Vagina (tissue), 2 donors: ENCODE data around the gene AFF3. TPM values are rescaled to one million over a fixed set of nuclear protein-coding genes. Genes with fewer than 3 reads are reported as not detected.

Source experiments
- DNase-seq, 2 donors: peaks; one replicate each; pipeline ENCODE4 v3.0.0-alpha.2; 2017; ENCODE audit errors: extremely low spot score in 2 of 2
- H3K27ac ChIP-seq: fragments of 200-600 bp; sonication (generic); one replicate; pipeline ENCODE4 v1.5.1; 2019
- H3K27me3 ChIP-seq: fragments of 200-600 bp; sonication (generic); one replicate; pipeline ENCODE4 v1.5.1; 2019
- H3K36me3 ChIP-seq, 2 donors: fragments of 200-600 bp; sonication (generic); one replicate each; pipeline ENCODE4 v1.5.1; 2017 to 2019
- H3K4me1 ChIP-seq: fragments of 200-600 bp; sonication (generic); one replicate; pipeline ENCODE4 v1.5.1; 2019
- H3K4me3 ChIP-seq, 2 donors: fragments of 200-600 bp; sonication (generic); 1 replicate in 1 of 2; 2 replicates in 1 of 2; pipeline ENCODE4 v1.5.1; 2016 to 2019
- H3K9me3 ChIP-seq: fragments of 200-600 bp; sonication (generic); one replicate; pipeline ENCODE4 v1.5.1; 2019
- POLR2A ChIP-seq, 2 donors: fragments of 450-650 bp; IDR thresholded peaks; one replicate each; pipeline ENCODE4 v1.6.1; 2017; ENCODE audit warnings: antibody characterized with exemption in 2 of 2, mild to moderate bottlenecking in 2 of 2, moderate library complexity in 2 of 2
- POLR2AphosphoS5 ChIP-seq, 2 donors: sonication (generic); formaldehyde crosslinking; IDR thresholded peaks; one replicate each; pipeline ENCODE4 v1.9.0; 2017; ENCODE audit warnings: antibody characterized with exemption in 2 of 2, mild to moderate bottlenecking in 2 of 2, low read depth in 1 of 2; ENCODE audit not compliant: insufficient read depth in 1 of 2
- intact Hi-C: fragments of 100-400 bp; cut with DNase I; formaldehyde crosslinking; loops from one replicate; pipeline ENCODE4 v1.15.1; 2023
- total RNA-seq: library from RNA; depleted of rRNA; stranded (reverse); fragments of >200 nt; gene quantifications from one replicate; pipeline ENCODE4 v1.2.3, GENCODE V29; 2016
- TF ChIP-seq, protein P1 (sequence below), 3 experiments: fragments of 450-650 bp in 2 of 3; fragments of 200-600 bp in 1 of 3; sonication (generic) in 1 of 3; IDR thresholded peaks; one replicate each; pipeline ENCODE4 v1.5.1; 2017 to 2019; ENCODE audit warnings: antibody characterized with exemption in 3 of 3, mild to moderate bottlenecking in 2 of 3, moderate library complexity in 2 of 3

The AFF3 gene
- total RNA-seq, 1 donor from 2014 or later: 7.6 TPM

- Histone ChIP-seq H3K4me3 (no peak overlapping the region), H3K9me3 (no peaks in the 10 kb centered on the region), H3K4me1 (no peaks in the 10 kb centered on the region), H3K27ac (no peak overlapping the region), H3K27me3 (no peaks in the 10 kb centered on the region), H3K36me3 (no peaks in the 10 kb centered on the region)
- TF ChIP-seq, protein P1, sequence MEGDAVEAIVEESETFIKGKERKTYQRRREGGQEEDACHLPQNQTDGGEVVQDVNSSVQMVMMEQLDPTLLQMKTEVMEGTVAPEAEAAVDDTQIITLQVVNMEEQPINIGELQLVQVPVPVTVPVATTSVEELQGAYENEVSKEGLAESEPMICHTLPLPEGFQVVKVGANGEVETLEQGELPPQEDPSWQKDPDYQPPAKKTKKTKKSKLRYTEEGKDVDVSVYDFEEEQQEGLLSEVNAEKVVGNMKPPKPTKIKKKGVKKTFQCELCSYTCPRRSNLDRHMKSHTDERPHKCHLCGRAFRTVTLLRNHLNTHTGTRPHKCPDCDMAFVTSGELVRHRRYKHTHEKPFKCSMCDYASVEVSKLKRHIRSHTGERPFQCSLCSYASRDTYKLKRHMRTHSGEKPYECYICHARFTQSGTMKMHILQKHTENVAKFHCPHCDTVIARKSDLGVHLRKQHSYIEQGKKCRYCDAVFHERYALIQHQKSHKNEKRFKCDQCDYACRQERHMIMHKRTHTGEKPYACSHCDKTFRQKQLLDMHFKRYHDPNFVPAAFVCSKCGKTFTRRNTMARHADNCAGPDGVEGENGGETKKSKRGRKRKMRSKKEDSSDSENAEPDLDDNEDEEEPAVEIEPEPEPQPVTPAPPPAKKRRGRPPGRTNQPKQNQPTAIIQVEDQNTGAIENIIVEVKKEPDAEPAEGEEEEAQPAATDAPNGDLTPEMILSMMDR (IDR thresholded peaks at IDR 0.05): no peak
- TF ChIP-seq POLR2AphosphoS5 (IDR thresholded peaks at IDR 0.05; ENCODE audit: insufficient read depth in 1 of 2, low read depth in 1 of 2): no peak
- TF ChIP-seq POLR2A (IDR thresholded peaks at IDR 0.05): no peak
- peak in 1 of 2 donors; percentile 32 for DNase-seq
- intact Hi-C loops: no loop called here
Measured at GRCh38 chr2:100185105-100185504, 42.7 kb upstream of the AFF3 start.

GRCh38 chr2:100184055-100184737 is 41.8 kb upstream of the AFF3 start:
- peak in 1 of 2 donors; percentile 81 for DNase-seq
- no peaks in the 10 kb centered on the region for H3K9me3 ChIP-seq
- H3K4me1 ChIP-seq: no peaks in the 10 kb centered on the region
- no peak overlapping the region for H3K27ac ChIP-seq
- no peak overlapping the region for H3K4me3 ChIP-seq
- no peaks in the 10 kb centered on the region for H3K36me3 ChIP-seq
- TF ChIP-seq POLR2AphosphoS5 (IDR thresholded peaks at IDR 0.05; ENCODE audit: insufficient read depth in 1 of 2, low read depth in 1 of 2) (no peak), POLR2A (IDR thresholded peaks at IDR 0.05) (no peak)
- TF ChIP-seq, protein P1 (IDR thresholded peaks at IDR 0.05): no peak
- intact Hi-C loops: no loop called here
- no peaks in the 10 kb centered on the region for H3K27me3 ChIP-seq

- H3K4me3 ChIP-seq: no peak overlapping the region
- TF ChIP-seq, protein P1 (IDR thresholded peaks at IDR 0.05): no peak
- no peak for TF ChIP-seq POLR2A (IDR thresholded peaks at IDR 0.05)
- no peak for TF ChIP-seq POLR2AphosphoS5 (IDR thresholded peaks at IDR 0.05; ENCODE audit: insufficient read depth in 1 of 2, low read depth in 1 of 2)
- intact Hi-C loops: no loop called here
- no peaks in the 10 kb centered on the region for H3K27me3 ChIP-seq
- no peaks in the 10 kb centered on the region for H3K4me1 ChIP-seq
- DNase-seq: no peak
- H3K9me3 ChIP-seq: no peaks in the 10 kb centered on the region
- H3K36me3 ChIP-seq: no peaks in the 10 kb centered on the region
- no peak overlapping the region for H3K27ac ChIP-seq
Measured at GRCh38 chr2:100182494-100183361, 40.3 kb upstream of the AFF3 start.

DNA sequence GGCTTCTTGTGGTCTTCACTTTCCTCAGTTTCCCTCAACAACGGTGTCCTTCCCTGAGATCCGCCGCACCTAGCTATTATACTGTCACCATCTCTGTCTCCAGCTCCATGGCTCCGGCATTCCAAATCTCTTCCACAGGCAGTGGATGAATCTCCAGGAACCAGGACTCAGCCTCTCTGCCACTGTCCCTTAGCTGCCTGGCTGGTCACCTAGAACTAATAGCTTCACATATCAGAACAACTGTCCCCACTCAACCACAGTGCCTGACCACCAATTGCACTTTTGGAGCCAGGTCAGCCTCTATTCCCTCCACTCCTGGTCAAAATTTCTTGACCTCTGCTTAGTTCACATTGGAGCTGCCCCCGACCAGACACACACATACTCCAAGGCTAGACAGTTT is 38.1 kb upstream of the AFF3 start:
- no peak overlapping the region for H3K4me3 ChIP-seq
- H3K27ac ChIP-seq: no peak overlapping the region
- H3K36me3 ChIP-seq: no peaks in the 10 kb centered on the region
- H3K4me1 ChIP-seq: no peaks in the 10 kb centered on the region
- DNase-seq: peak in 1 of 2 donors; percentile 67
- no peak for TF ChIP-seq POLR2AphosphoS5 (IDR thresholded peaks at IDR 0.05; ENCODE audit: insufficient read depth in 1 of 2, low read depth in 1 of 2)
- TF ChIP-seq, protein P1 (IDR thresholded peaks at IDR 0.05): no peak
- no peak for TF ChIP-seq POLR2A (IDR thresholded peaks at IDR 0.05)
- H3K27me3 ChIP-seq: no peaks in the 10 kb centered on the region
- intact Hi-C loops: no loop called here
- no peaks in the 10 kb centered on the region for H3K9me3 ChIP-seq
